ENCODE measurements around the gene FAU. TPM values are rescaled to one million over a fixed set of nuclear protein-coding genes. Genes with fewer than 3 reads are reported as not detected.

The FAU gene
- total and polyA plus RNA-seq, 9 of the 15 experiments (the other 6 are each of a cell fraction or from before 2014, with no cell fraction given), result 433 to 1,827 (median 942) TPM

DNA sequence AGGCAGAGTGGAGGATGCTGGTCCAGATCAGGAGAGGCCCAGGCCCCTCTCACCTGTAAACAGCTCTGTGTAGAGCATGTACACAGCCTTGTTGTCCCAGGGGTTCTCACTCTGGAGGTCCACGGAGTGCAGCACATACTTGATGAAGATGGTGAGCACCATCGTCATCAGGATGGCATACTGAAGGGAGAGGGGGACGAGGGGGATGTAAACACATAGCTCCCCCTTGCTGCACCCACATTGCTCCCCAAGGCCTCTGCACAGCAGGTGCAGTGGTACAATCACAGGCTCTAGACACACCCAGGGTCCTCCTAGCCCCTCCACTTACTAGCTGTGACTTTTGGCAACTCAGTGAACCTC, 9.5 kb upstream of the FAU start:
- ChIA-PET POLR2A (interaction anchor here (1.1 to 8.4 kb wide), 5 partner anchors 11 to 285 kb away, joined by 4 to 182 read pairs (median 4); partner anchors contain the start of genes FAU, MRPL49, SPDYC and ZNHIT2), CTCF (ENCODE audit: low intra/inter-chr PET ratio) (no interaction called here)
- ATAC-seq, result no peak
- Histone ChIP-seq H3K36me3 (ENCODE audit: control insufficient read depth, insufficient read depth, low read length) (peaks cover 66% of the 10 kb centered on the region), H3K9me3 (replicated peaks; ENCODE audit: control insufficient read depth, insufficient read depth, low read depth, low read length) (no peaks in the 10 kb centered on the region), H3K9me1 (ENCODE audit: control insufficient read depth, insufficient read depth, low read length) (peaks cover 4% of the 10 kb centered on the region), H3K27me3 (ENCODE audit: control insufficient read depth in 2 of 2, insufficient read depth in 2 of 2, low read length in 2 of 2) (no peaks in the 10 kb centered on the region; a peak in 1 of 5 replicates), H3K4me3 (no peak overlapping the region), H3K79me2 (ENCODE audit: control insufficient read depth, insufficient read depth, low read length) (peaks cover 41% of the 10 kb centered on the region), H3K27ac (ENCODE audit: extremely low read depth, low read depth, low read length) (no peak overlapping the region; the same call in 2 of the 3 replicates), H3K9ac (ENCODE audit: insufficient read depth in 1 of 2, low read depth in 2 of 2, low read length in 2 of 2) (0 out of 4 replicates have a peak overlapping the region, but pooled peaks of 1 of the 2 experiments have one; percentile 21), H3K4me1 (replicated peaks in 1 of 2; ENCODE audit: control insufficient read depth in 2 of 2, insufficient read depth in 2 of 2, low read length in 2 of 2) (peaks cover 19 to 44% of the 10 kb centered on the region in 2 experiments; a peak in 4 of 5 replicates), H4K20me1 (replicated peaks; ENCODE audit: control insufficient read depth, insufficient read depth, low read length) (peaks cover 9% of the 10 kb centered on the region; the same call in 1 of the 2 replicates), H3K4me2 (ENCODE audit: insufficient read depth, low read length) (no peak overlapping the region), H2AFZ (ENCODE audit: low read depth, low read length) (no peak overlapping the region)
- BruUV-seq (replicated peaks), result no TSS peak
- in situ Hi-C loops (cut with MboI) (no loop called here), intact Hi-C loops (cut with micrococcal nuclease) (no loop called here)
- no peak for FAIRE-seq
- WGBS (ENCODE audit: insufficient coverage, low coverage, missing lambda C conversion rate), result 63% methylated on average over 2 of the region's 3 CpGs
- no peak for DNase-seq (ENCODE audit: extremely low read depth in 1 of 4, low spot score in 3 of 4)
- TF ChIP-seq HOXB6 (CRISPR knock-in tag; IDR thresholded peaks at IDR 0.05; ENCODE audit: borderline replicate concordance), result no peak
- TF ChIP-seq SMAD1 (IDR thresholded peaks at IDR 0.05; ENCODE audit: low read depth, low read length, partially characterized antibody), result no peak
- TF ChIP-seq, protein P1, sequence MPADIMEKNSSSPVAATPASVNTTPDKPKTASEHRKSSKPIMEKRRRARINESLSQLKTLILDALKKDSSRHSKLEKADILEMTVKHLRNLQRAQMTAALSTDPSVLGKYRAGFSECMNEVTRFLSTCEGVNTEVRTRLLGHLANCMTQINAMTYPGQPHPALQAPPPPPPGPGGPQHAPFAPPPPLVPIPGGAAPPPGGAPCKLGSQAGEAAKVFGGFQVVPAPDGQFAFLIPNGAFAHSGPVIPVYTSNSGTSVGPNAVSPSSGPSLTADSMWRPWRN (IDR thresholded peaks at IDR 0.05; ENCODE audit: low read depth), result no peak
- no peak for TF ChIP-seq PHF20 (IDR thresholded peaks at IDR 0.05; ENCODE audit: partially characterized antibody)
- TF ChIP-seq, protein P2, sequence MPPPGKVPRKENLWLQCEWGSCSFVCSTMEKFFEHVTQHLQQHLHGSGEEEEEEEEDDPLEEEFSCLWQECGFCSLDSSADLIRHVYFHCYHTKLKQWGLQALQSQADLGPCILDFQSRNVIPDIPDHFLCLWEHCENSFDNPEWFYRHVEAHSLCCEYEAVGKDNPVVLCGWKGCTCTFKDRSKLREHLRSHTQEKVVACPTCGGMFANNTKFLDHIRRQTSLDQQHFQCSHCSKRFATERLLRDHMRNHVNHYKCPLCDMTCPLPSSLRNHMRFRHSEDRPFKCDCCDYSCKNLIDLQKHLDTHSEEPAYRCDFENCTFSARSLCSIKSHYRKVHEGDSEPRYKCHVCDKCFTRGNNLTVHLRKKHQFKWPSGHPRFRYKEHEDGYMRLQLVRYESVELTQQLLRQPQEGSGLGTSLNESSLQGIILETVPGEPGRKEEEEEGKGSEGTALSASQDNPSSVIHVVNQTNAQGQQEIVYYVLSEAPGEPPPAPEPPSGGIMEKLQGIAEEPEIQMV (tag; conservative IDR thresholded peaks at IDR 0.05; ENCODE audit: low read depth), result no peak
- TF ChIP-seq SIRT6 (IDR thresholded peaks at IDR 0.05; ENCODE audit: low read depth, low read length), result no peak
- TF ChIP-seq BCOR (IDR thresholded peaks at IDR 0.05), result no peak
- TF ChIP-seq, protein P3, sequence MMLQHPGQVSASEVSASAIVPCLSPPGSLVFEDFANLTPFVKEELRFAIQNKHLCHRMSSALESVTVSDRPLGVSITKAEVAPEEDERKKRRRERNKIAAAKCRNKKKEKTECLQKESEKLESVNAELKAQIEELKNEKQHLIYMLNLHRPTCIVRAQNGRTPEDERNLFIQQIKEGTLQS (IDR thresholded peaks at IDR 0.05), result no peak
- TF ChIP-seq, protein P3 (CRISPR knock-in tag; conservative IDR thresholded peaks at IDR 0.05), result no peak
- no peak for TF ChIP-seq SMARCB1 (IDR thresholded peaks at IDR 0.05; ENCODE audit: insufficient read length, low read depth)
- no peak for TF ChIP-seq HNRNPL (IDR thresholded peaks at IDR 0.05; ENCODE audit: low read depth, low read length)
- no peak for TF ChIP-seq JUNB (CRISPR knock-in tag; conservative IDR thresholded peaks at IDR 0.05)
- TF ChIP-seq NONO (IDR thresholded peaks at IDR 0.05; ENCODE audit: low read depth in 2 of 2, low read length in 1 of 2), result no peak
- TF ChIP-seq ZNF766 (CRISPR knock-in tag; conservative IDR thresholded peaks at IDR 0.05), result no peak
- no peak for TF ChIP-seq ZNF764 (CRISPR knock-in tag; IDR thresholded peaks at IDR 0.05; ENCODE audit: low read depth)
- no peak for TF ChIP-seq RBM17 (IDR thresholded peaks at IDR 0.05; ENCODE audit: borderline replicate concordance, low read depth, low read length)
- TF ChIP-seq NFATC3 (IDR thresholded peaks at IDR 0.05), result no peak
